Umbilical cord (tissue), 2 donors: Measurements from ENCODE around the gene ZNF511. TPM values are rescaled to one million over a fixed set of nuclear protein-coding genes. Genes with fewer than 3 reads are reported as not detected.
"Not testable (repeated sequence)": the region's sequence is repeated elsewhere in the genome, so short reads cannot be mapped to it uniquely, and the experiment has no call there.

Experiments used
- DNase-seq: peaks from one replicate; pipeline ENCODE4 v3.0.0-alpha.2; 2015; ENCODE audit warnings: low spot score
- total RNA-seq: library from RNA; depleted of rRNA; stranded (reverse); fragments of >200 nt; gene quantifications from one replicate; pipeline ENCODE4 v1.2.3, GENCODE V29; 2014; ENCODE audit warnings: low replicate concordance; ENCODE audit not compliant: insufficient read depth

The ZNF511 gene
- total RNA-seq, 1 donor from 2014 or later: 41.9 TPM

DNA sequence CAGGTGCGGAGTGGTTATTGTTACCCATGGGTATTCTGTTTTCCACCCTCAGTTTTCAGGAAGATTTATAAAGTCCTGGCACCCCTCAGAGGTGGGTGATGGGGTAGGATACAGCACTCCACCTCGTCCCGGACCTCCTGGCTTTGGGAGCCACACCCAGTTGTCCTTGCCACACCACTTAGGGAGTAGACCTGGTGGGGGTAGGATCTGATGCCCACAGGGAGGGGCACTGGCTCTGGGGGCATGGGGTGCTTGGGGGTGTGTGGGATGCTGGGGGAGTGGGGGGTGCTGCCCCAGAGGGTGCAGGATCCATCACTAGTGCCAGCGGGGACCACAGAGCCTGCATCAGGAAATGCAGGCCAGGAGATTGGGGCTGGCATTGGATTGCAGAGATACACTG lies 4.5 kb downstream of the ZNF511 start:
- DNase-seq: no peak

DNA sequence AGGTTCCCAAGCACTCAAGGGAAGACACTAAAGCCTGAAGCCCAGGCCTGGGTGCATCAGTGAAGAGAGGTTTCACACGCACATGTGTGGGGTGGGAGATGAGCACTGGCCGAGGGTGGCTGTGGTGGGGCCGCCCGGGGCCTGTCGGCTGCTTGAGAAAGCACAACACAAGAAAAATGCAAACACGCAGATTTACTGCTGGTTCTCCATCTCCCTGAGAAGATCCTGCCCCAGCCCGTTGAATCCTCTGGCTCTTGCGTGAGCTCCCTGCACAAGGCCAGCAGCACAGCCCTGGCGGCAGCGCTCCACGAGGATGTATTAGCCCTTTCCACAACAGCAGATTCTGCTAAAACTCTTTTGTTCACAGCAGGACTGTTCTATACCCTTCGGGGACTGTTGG lies 6.2 kb downstream of the ZNF511 start:
- DNase-seq: no peak

DNA sequence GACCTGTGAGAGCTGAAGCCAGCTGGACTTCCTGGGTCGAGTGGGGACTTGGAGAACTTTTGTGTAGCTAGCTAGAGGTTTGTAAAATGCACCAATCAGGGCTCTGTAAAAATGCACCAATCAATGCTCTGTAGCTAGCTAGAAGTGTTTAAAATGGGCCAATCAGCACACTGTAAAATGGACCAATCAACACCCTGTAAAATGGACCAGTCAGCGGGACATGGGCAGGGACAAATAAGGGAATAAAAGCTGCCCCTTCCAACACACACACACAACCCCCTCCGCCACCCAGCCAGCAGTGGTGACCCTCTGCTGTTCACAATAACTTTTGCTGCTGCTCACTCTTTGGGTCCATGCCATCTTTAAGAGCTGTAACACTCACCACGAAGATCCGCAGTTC lies 7.1 kb downstream of the ZNF511 start:
- DNase-seq: no peak

DNA sequence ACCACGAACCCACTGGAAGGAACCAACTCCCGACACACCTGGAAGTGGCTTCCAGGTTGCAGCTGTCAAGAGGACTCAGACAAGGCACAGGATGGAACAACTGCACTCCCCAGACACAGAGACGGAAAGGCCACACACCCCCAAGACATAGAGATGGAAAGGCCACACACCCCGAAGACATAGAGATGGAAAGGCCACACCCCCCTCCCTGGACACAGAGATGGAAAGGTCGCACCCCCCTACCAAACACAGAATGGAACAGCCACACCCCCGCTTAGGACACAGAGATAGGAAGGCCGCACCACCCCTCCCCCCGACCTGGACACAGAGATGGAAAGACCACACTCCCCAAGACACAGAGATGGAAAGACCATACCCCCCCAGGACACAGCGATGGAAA lies 7.6 kb downstream of the ZNF511 start:
- DNase-seq: no peak

DNA sequence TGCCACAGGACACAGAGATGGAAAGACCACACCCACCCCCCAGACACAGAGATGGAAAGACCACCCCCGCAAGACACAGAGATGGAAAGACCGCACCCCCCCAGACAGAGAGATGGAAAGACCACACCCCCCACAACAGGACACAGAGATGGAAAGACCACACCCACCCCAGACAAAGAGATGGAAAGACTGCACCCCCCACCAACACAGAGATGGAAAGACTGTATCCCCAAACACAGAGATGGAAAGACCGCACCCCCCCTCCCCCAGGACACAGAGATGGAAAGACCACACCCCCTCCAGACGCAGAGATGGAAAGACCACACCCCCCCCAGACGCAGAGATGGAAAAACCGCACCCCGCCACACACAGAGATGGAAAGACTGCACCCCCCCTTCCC lies 8.0 kb downstream of the ZNF511 start:
- no peak for DNase-seq

DNA sequence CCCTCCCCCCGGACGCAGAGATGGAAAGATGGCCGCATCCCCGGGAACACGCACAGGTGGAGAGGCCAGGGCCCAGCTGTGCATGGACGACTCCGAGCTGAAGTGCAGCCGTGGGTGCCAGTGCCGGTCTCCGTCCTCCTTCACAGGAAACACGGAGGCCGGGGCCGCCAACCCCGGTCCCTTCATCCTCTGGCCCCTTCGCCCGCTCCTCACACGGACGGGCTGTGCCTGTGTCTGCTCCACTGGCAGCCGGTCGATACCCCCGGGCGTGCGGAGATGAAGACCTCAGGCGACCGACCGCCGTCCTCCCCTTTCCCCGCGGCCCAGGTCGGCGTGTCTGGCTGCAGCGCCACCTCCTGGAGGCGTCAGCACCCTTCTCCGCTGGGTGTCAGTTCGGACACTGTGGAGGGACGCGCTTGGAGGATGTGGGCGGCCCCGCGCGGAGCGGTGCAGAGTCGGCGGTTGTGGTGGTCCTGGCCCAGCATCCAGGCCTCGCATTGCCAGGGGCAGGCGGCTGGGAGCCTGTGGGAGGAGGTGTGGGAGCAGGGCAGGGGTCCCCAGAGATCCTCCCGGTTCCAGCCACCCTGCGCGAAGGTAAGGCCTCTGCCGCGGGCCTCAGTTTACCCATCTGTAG lies 9.9 kb downstream of the ZNF511 start:
- peak; percentile 42 for DNase-seq

DNA sequence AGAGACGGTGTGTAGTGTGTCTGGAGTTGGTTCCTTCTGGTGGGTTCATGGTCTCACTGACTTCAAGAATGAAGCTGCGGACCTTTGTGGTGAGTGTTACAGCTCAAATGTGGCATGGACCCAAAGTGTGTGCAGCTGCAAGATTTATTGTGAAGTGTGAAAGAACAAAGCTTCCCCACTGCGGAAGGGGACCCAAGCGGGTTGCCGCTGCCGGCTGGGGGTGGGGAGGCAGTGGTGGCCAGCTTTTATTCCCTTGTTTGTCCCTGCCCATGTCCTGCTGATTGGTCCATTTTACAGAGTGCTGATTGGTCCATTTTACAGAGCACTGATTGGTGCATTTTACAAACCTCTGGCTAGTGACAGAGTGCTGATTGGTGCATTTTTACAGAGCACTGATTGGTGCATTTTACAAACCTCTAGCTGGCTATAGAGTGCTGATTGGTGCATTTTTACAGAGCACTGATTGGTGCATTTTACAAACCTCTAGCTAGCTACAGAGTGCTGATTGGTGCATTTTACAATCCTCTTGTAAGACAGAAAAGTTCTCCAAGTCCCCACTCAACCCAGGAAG lies 12.2 kb downstream of the ZNF511 start:
- DNase-seq: not testable (repeated sequence)

DNA sequence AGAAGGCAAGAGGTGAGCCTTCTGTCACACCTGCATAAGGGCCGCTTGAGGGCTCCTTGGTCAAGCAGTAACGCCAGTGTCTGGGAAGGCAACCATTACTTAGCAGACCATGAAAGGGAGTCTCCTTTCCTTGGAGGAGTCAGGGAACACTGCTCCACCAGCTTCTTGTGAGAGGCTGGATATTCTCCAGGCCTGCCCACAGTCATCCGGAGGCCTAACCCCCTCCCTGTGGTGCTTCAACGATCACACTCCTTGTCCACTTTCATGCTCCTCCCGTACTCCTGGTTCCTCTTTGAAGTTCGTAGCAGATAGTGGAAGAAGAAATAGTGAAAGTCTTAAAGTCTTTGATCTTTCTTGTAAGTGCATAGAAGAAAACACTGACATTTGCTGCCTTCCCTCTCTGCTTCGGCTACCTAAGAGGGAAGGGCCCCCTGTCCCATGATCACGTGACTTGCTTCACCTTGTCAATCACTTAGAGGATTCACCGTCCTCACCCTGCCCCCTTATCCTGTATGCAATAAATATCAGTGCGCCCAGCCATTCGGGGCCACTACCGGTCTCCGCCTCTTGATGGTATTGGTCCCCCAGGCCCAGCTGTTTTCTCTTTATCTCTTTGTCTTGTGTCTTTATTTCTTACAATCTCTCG lies 13.5 kb downstream of the ZNF511 start:
- DNase-seq: not testable (repeated sequence)

DNA sequence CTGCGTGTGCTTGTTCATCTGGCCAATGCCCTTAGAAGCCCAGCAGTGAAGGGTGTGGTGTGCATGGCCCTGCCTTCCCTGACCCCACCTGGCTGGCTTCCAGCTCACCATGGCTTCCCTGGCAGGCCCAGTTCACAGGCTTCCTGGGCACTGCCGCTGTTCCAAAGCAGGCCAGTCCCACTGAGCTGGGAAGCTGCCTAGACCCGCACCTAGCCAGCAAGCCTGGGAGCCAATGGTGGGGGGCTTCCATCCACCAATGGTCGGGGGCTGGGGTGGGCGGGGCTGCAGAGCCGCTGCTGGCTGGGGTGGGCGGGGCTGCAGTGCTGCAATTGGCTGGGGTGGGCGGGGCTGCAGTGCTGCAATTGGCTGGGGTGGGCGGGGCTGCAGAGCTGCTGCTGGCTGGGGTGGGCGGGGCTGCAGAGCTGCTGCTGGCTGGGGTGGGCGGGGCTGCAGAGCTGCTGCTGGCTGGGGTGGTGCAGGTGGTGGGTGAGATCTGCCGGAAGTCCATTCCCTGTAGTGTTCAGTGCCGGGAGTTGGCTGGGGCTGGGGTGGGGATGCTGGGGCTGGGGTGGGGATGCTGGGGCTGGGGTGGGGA lies 15.6 kb downstream of the ZNF511 start:
- DNase-seq: peak; percentile 34

DNA sequence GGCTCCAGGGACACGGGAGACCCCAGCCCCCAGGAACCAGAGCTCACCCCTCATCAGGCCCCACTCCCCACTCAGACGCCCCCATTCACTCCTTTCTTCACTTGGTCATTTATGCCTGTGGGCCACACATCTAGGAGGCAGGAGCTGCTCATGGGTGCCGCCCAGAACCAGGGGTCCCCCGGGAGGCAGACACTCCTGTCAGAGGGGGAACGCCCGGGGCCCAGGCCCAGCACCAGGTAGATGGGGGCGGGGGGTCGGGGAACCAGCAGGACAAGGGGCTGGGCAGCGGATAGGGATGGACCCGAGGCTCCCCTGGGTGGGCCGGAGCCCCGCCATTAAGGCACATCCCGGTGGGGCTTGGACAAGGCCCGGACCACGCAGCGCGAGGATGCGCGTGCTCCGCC lies 16.1 kb downstream of the ZNF511 start:
- DNase-seq: no peak

DNA sequence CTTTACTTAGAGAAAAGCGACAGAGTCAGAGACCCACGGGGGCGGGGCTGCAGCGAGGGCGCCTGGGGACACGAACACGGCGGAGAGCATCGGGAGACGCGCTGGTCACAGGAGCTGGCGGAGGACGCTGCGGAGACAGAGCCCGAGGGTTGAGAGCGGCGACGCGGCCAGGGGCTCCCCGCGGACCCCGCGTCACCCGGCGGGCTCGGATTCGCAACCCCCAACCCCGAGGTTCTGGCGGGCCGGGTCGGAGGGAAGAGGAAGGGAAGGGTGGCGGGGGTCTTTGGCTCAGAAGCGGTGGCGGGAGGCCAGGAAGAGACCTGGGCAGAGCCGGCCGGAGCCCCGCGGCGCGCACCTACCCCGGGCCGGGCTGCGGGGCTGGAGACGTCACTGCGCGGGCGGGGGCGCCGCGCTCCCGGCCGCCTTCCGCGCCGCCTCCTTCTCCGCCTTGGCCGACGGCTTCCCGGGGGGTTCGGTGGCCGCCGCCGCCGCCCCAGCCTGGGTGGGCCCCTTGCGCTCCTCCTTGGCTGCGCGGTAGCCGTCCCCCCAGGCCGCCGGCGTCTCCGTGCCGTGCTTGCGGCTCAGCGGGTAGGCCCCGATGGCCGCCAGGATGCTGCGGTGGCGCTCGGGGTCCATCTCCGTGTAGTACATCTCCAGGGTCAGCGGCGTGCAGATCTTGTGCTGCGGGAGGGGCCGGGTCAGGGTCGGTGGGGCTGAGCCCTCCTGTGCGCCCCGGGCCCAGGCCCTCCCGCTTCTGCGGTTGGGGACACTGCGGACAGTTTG lies 16.9 kb downstream of the ZNF511 start:
- DNase-seq: no peak

DNA sequence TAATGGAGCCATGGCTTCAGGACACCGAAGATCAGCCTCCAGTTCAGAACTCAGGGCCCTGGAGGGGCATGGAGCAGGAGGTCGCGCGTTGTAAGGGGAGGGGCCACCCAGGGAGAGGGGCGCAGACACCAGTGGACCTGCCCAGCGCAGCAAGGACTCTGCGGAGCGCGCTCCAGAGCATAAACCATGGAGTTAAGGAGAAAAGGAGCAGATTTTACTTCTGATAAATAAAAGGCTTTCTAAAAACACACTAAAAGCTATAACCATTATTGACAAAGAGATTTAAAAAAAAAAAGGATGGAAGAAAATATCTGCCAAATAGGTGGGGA lies 17.5 kb downstream of the ZNF511 start:
- DNase-seq: no peak

DNA sequence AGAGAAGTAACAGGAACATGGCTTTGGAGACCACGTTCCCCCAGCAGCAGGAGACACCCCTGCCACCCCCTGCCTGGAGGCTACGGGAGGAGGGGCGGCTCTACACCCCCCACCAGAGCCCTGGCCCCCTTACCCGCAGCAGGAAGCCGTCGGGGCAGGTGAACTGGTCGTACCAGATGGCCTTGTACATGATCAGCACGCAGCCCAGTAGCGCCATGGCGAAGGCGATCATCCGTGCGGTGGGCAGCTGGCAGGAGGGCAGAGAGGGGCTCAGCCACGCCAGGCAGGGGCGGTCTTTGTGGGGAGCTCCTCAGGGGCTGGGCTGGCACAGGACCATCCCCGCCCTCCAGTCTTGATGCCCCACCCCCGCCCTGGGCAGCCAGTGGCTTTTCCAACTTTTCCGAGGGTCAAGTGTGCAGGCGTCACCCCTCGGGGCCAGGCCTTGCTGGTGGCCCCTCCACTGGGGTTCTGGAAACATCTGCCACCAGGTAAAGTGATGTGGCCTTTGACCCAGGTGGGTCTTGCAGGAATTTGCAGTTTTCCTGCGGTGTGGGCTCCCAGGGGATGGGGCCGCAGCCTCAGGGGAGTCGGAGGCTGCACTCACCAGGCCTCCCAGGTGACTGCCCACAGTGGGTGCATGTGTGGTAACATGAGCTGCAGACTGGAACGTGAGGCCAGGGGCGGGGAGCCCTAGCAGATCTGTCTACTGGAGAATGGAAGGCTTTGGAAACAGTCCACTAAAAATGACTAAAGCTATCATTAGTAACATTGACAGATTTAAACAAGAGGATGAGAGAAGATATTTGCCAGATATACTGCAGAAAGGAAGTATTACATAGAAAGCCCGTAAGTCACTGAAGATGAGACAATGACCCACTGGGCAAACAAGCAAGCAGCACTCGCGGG lies 18.3 kb downstream of the ZNF511 start:
- DNase-seq: peak; percentile 15

DNA sequence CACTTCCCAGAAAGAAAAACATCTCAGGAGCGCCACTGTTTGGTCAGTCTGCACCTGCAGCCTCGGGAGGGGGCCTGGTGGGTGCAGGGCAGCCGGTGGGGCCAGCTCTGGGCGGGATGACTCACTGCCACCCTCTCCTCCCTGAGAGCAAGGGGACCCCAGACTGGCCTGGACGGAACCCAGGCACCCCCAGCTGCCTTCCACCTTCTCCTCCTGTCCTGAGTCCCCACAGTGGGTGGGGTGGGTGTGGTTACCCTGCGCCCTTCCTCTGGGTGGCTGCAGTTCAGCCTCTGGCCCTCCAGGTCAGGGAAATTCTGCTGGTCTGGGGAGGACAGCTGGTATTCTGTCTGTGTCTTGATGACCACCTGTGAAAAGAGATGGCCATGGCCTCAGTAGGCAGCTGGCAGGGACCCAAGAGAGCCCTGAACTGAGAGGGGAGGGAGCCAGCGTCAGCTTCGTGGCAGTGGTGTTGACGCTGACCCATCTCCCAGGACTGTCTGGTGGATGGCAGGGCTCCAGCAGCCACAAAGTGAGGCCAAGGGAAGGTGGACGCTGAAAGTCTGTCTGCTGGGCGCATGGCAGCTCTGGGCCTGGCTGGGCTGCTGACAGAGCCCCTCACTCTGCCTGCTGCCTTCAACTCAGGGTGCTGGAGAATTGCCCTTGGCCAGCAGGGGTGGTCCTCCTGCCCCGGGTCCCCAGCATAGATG lies 19.1 kb downstream of the ZNF511 start:
- DNase-seq: no peak

DNA sequence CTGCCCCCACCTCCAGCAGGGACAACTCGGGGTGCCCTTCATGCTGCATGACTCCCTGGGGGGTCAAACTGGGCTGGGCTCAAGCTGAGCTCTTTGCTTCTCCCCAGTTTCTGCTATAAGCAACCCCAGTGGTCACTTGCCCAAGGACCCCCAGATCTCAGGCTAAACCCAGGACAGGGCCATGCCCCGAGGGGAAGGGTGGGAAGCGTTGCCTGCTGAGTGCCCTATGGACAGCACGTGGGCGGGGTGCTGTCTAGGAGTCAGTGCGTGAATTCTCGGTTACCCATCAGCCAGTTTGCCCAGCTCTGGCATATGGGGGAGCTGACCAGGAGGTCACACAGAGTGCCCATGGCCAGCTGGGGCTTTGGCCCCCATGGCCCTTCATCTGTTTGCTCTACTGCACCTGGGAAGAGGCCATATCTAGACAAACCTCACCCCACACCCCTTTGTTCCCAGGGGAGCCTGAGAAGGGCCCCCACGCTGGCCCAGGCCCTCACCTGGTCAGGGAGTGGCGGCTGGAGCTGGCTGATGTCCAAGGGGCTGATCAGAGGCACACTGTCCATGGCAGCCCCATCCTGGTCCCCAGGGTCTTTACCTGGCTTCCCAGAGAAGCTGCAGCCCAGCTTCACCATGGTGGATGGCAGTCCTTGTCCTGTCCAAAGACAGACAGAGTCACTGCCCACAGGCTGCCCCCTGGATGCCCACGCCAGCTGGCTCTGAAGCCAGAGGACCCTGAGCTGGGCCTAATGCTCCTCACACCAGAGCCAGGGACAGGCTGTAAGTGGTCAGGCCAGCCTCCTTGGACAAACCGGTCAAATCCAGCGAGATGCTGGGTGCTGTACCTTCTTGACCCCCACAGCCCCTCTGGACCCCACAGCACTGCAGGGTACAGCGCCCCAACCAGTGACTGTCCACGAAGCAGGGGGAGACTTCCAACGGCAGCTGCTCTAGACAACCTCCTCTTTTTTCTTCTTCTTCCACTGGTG lies 19.9 kb downstream of the ZNF511 start:
- DNase-seq: no peak

DNA sequence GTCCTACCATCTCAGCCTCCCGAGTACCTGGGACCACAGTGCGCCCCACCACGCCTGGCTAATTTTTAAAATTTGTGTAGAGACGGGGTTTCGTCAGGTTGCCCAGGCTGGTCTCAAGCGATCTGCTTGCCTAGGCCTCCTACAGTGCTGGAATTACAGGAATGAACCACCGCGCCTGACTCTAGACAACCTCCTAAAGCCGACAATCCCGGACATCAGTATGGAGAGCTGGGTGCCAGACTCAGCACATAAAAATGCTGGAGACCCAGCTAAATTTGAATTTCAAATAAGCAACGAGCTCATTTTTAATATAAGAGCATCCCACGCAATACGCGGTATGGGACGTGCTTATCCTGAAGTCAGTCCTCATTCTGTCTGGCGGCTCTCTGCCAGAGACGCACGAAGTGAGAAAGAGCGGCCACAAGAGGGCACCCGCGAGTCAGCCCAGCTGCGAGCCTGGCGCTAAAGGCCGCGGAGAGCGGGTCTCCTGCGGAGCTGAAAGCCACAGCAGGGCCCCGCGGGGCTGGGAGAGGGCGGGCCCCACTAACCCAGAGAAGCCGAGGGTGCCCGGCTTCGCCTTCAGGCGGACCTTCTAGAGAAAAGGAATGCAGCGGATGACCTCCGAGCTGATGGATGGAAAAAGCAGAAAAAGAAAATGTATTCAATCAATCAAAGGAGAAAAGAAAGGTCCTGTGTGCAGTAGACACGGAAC lies 20.9 kb downstream of the ZNF511 start:
- peak; percentile 81 for DNase-seq

DNA sequence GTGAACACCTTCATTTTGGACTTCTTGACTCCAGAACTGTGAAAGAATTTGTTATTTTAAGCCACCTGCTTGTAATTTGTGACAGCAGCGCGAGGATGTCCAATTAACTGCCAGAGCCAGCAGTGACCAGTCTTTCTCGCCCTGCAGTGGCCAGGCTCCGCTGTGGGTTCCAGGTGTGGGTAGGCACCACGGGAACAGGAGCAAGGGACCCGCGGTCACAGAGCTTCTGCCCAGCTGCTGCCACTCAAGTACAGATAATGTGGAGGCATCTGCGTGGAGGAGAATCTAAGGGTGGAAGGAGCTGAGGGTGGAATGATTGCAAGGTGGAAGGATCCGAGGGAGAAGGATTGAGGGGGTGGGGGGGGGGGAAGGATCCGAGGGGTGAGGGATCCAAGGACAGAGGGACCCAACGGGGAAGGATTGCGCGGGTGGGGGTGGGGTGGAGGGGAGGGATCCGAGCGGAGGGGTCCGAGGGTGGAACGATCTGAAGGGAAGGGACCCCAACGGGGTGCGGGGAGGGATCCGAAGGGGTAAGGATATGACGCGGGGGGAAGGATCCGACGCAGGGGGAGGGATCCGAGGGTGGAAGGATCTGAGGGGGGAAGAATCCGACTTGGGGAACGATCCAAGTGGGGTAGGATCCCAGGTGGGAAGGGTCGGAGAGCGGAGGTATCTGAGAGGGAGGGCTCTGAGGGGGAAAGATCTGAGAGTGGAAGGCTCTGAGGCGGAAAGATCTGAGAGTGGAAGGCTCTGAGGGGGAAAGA lies 24.4 kb downstream of the ZNF511 start:
- DNase-seq: no peak
